Kidney epithelial cell (primary cell): ENCODE results near the gene PLEKHA1. TPM values are rescaled to one million over a fixed set of nuclear protein-coding genes. Genes with fewer than 3 reads are reported as not detected.

ENCODE experiments used
- DNase-seq: peaks from one replicate; pipeline ENCODE4 v3.0.0-alpha.2; 2010; ENCODE audit warnings: low read depth
- H3K27me3 ChIP-seq: 2 replicates; pipeline ENCODE4 v1.6.0; 2011; ENCODE audit warnings: low read length; ENCODE audit not compliant: control insufficient read depth, insufficient read depth
- H3K36me3 ChIP-seq: 2 replicates; pipeline ENCODE4 v1.5.1; 2011; ENCODE audit warnings: low read length; ENCODE audit not compliant: control insufficient read depth, insufficient read depth
- H3K4me3 ChIP-seq: 2 replicates; pipeline ENCODE4 v1.5.1; 2011; ENCODE audit warnings: low read depth, mild to moderate bottlenecking, control low read depth, low read length
- total RNA-seq: library from RNA; depleted of rRNA; stranded (reverse); fragments of >200 nt; gene quantifications from 2 replicates; pipeline ENCODE4 v1.2.3, GENCODE V29; 2015
- TF ChIP-seq, protein P1 (sequence below): IDR thresholded peaks from 2 replicates; pipeline ENCODE4 v1.5.1; 2011; ENCODE audit warnings: mild to moderate bottlenecking, moderate library complexity, low read length, control low read depth, inconsistent platforms; ENCODE audit not compliant: insufficient read depth, poor library complexity, severe bottlenecking

The PLEKHA1 gene
- total RNA-seq, 1 donor from 2014 or later: 48.7 TPM

DNA sequence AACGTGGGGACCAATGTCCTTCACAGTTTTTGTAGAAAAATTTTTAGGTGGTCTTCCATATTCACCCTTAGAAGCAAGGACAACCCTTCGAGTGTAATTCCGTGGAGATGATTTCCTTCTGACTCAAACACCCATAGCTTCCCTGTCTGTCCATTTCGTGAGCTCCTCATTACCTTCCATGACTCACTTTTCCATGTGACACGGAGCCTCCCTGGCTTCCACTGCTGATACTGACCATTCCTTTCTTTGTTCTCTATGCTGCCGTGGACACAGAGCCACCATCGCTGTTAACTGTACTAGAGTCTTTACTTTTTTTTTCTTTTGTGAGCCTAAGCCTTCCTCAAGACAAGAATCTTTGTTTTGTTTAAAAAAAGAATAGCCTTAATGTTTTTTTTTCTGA lies 67.5 kb downstream of the PLEKHA1 start:
- no peaks in the 10 kb centered on the region for H3K36me3 ChIP-seq
- DNase-seq: peak; percentile 76

DNA sequence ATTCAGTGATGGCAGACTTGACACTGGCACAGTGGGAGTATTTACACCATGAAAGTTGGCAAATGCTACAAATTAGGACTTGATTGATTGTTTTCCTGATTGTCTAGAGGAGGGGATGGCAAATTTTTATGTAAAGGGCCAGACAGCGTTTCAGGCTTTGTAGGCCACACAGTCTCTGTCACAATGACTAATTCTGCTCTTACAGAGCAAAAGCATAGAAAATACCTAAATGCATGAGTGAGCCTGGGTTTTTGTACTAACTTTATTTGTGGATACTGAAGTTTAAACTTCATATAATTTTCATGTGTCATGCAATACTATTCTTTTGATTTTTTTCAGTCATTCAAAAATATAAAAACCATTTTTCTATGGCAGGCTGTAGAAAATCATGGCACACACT lies 71.0 kb downstream of the PLEKHA1 start:
- H3K4me3 ChIP-seq: no peak overlapping the region
- H3K36me3 ChIP-seq: no peaks in the 10 kb centered on the region
- DNase-seq: no peak
- TF ChIP-seq, protein P1, sequence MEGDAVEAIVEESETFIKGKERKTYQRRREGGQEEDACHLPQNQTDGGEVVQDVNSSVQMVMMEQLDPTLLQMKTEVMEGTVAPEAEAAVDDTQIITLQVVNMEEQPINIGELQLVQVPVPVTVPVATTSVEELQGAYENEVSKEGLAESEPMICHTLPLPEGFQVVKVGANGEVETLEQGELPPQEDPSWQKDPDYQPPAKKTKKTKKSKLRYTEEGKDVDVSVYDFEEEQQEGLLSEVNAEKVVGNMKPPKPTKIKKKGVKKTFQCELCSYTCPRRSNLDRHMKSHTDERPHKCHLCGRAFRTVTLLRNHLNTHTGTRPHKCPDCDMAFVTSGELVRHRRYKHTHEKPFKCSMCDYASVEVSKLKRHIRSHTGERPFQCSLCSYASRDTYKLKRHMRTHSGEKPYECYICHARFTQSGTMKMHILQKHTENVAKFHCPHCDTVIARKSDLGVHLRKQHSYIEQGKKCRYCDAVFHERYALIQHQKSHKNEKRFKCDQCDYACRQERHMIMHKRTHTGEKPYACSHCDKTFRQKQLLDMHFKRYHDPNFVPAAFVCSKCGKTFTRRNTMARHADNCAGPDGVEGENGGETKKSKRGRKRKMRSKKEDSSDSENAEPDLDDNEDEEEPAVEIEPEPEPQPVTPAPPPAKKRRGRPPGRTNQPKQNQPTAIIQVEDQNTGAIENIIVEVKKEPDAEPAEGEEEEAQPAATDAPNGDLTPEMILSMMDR: no peak
- no peaks in the 10 kb centered on the region for H3K27me3 ChIP-seq

More for the DNA sequence above, 67.5 kb downstream of the PLEKHA1 start:
- Histone ChIP-seq H3K4me3 (no peak overlapping the region), H3K27me3 (no peaks in the 10 kb centered on the region)
- TF ChIP-seq, protein P1: no peak

DNA sequence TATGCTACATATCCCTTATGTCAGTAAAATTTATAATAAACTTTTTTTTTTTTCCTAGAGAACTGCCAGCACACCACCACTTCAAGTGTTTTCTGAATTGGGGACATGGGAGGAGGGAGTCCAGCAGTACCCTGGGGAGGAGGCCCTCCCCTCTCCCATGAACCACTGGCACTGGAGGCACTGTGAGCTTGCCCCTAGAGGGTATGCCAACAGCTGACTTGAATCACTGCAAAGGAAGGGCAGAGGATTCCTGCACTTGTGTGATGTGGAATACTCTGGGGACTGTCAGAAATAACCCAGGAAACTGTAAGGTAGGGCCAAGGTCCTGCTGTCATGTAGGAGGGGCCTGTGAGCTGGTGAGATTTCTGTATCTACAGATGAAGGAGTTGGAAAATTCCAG lies 71.4 kb downstream of the PLEKHA1 start:
- TF ChIP-seq, protein P1: no peak
- DNase-seq: no peak
- H3K27me3 ChIP-seq: no peaks in the 10 kb centered on the region
- H3K36me3 ChIP-seq: no peaks in the 10 kb centered on the region
- no peak overlapping the region for H3K4me3 ChIP-seq

DNA sequence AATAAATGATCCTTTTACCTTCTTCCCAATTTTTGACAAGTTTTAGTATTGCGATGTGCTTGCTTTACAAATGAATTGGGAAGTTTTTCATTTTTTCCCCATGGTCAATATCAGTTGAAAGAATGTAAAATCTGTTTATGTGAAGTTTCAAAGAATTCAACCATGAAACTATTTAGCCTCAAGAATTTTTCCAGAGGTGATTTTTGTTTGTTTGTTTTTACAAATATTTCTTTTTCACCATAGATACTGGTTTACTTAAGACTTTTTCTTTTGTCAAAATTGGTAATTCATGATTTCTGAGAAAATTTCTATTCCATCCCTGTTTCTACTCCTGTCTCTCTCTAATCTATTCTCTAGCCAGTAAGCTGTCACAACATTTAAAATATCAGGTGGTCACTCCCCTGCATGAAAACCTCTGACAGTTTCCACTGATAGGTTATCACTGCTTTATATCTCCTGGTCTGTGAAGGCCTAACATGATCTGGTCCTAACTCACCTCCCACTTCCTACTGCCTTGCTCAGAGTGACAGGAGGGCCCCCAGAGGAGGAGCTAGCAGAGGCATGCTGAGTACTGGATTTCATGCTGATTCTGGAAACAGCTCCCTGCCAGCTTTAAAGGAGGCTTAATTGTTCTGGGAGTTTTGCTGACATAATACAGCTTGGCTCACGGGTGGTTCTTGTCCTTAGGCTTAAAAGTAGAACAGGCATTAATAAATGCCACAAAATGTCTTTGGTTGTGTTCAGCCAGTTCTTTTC lies 72.3 kb downstream of the PLEKHA1 start:
- Histone ChIP-seq H3K36me3 (no peaks in the 10 kb centered on the region), H3K27me3 (no peaks in the 10 kb centered on the region), H3K4me3 (no peak overlapping the region)
- no peak for DNase-seq
- TF ChIP-seq, protein P1: no peak

- TF ChIP-seq, protein P1: no peak
- no peak overlapping the region for H3K4me3 ChIP-seq
Observed at GRCh38 chr10:122448600-122448999, 74.1 kb downstream of the PLEKHA1 start.

DNA sequence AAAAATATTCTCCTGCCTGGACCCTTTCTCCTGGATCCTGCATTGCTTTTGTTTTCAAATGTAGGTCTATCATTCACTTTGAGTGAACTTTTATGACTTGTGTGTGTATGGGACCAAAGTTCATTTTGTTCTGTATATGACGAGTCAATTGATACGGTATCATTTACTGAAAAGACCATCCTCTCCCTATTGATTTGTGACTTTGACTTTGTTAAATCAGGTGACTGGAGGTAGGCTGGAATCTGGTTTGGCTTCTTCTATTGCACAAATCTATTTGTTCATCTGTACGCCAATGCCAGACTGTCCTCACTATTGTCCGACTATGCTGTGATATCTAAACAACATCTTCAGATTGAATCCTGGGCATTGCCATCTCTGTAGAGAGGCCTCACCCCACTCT lies 74.6 kb downstream of the PLEKHA1 start:
- no peak for DNase-seq
- Histone ChIP-seq H3K27me3 (no peaks in the 10 kb centered on the region), H3K4me3 (no peak overlapping the region), H3K36me3 (no peaks in the 10 kb centered on the region)
- TF ChIP-seq, protein P1: no peak

More at GRCh38 chr10:122448600-122448999, 74.1 kb downstream of the PLEKHA1 start:
- no peaks in the 10 kb centered on the region for H3K27me3 ChIP-seq
- no peaks in the 10 kb centered on the region for H3K36me3 ChIP-seq
- no peak for DNase-seq
